MCF 10A (cell line): ENCODE results near the gene RABGAP1L. TPM values are rescaled to one million over a fixed set of nuclear protein-coding genes. Genes with fewer than 3 reads are reported as not detected.

ENCODE experiments used
- BruUV-seq: library from RNA; stranded (reverse); fragments of 400-500 nt; replicated peaks from 2 replicates; lab custom pipeline; 2021; lab: Mats Ljungman, UMichigan
- CTCF ChIA-PET: fragments of 300-600 bp; sonication (Branson Sonifier 250); formaldehyde crosslinking; extraction: SDS; loops from one replicate; lab custom pipeline; 2021; ENCODE audit warnings: antibody characterized with exemption, inconsistent platforms; lab: Yijun Ruan, JAX
- POLR2A ChIA-PET: fragments of 300-600, 350-650 bp; sonication (Branson Sonifier 250); formaldehyde crosslinking; extraction: SDS; loops from one replicate; lab custom pipeline; 2020; ENCODE audit warnings: antibody characterized with exemption, inconsistent platforms; lab: Yijun Ruan, JAX
- DNase-seq: peaks from one replicate; pipeline ENCODE4 v3.0.0-alpha.2; 2018; ENCODE audit not compliant: unreplicated experiment
- H3K27ac Mint-ChIP-seq: one replicate; pipeline ENCODE4 v1.8.0; 2022; ENCODE audit warnings: mild to moderate bottlenecking, low read depth, mixed read lengths; ENCODE audit not compliant: unreplicated experiment
- H3K27me3 Mint-ChIP-seq: one replicate; pipeline ENCODE4 v1.8.0; 2022; ENCODE audit warnings: mixed read lengths; ENCODE audit not compliant: insufficient read depth, unreplicated experiment
- H3K36me3 Mint-ChIP-seq: one replicate; pipeline ENCODE4 v1.8.0; 2022; ENCODE audit warnings: mild to moderate bottlenecking, moderate library complexity, mixed read lengths; ENCODE audit not compliant: insufficient read depth, unreplicated experiment
- H3K4me1 Mint-ChIP-seq: one replicate; pipeline ENCODE4 v1.8.0; 2022; ENCODE audit warnings: mixed read lengths; ENCODE audit not compliant: insufficient read depth, unreplicated experiment
- H3K4me3 Mint-ChIP-seq: one replicate; pipeline ENCODE4 v1.8.0; 2022; ENCODE audit warnings: mild to moderate bottlenecking, moderate library complexity, mixed read lengths; ENCODE audit not compliant: unreplicated experiment
- H3K9me3 Mint-ChIP-seq: one replicate; pipeline ENCODE4 v1.8.0; 2022; ENCODE audit warnings: mixed read lengths; ENCODE audit not compliant: unreplicated experiment
- CTCF ChIP-seq: fragments of 200-600 bp; IDR thresholded peaks from one replicate; pipeline ENCODE4 v1.8.0; 2022; ENCODE audit warnings: antibody characterized with exemption, mild to moderate bottlenecking; ENCODE audit not compliant: unreplicated experiment
- intact Hi-C: fragments of 100-400 bp; cut with micrococcal nuclease; formaldehyde crosslinking; loops from 2 replicates; pipeline ENCODE4 v1.14.1; 2022
- total RNA-seq: library from RNA; stranded (reverse); gene quantifications from 2 replicates; pipeline ENCODE4 v1.2.3, GENCODE V29; 2022

RABGAP1L gene
- total RNA-seq, 1 experiment from 2014 or later: 18.2 TPM

- no peaks in the 10 kb centered on the region for H3K9me3 Mint-ChIP-seq
- H3K36me3 Mint-ChIP-seq: peaks cover 16% of the 10 kb centered on the region
- intact Hi-C loops: loop anchor here (1.0 kb wide), 1 partner anchor 10 kb away; the partner anchor contains the start of gene CACYBP
- no TSS peak for BruUV-seq
- H3K27me3 Mint-ChIP-seq: no peaks in the 10 kb centered on the region
- H3K4me3 Mint-ChIP-seq: peak overlapping the region; percentile 89
- peaks cover 6% of the 10 kb centered on the region for H3K4me1 Mint-ChIP-seq
- ChIA-PET POLR2A (interaction anchor here (0.7 to 4.6 kb wide), 5 partner anchors 10 to 220 kb away, joined by 3 to 67 read pairs (median 13); partner anchors contain the start of genes CACYBP and MRPS14), CTCF (interaction anchor here (0.5 to 6.4 kb wide), 10 partner anchors 8 to 1386 kb away, joined by 3 to 80 read pairs (median 4); partner anchors contain the start of gene CACYBP)
- DNase-seq: no peak
- no peak for TF ChIP-seq CTCF
- H3K27ac Mint-ChIP-seq: peak overlapping the region; percentile 98
These were observed 830.4 kb downstream of the RABGAP1L start for GRCh38 chr1:174989536-174990220.

GRCh38 chr1:174990382-174990999 is 831.2 kb downstream of the RABGAP1L start:
- H3K4me1 Mint-ChIP-seq: peaks cover 6% of the 10 kb centered on the region
- peak; percentile 91 for DNase-seq
- intact Hi-C loops: loop anchor here (1.0 kb wide), 1 partner anchor 9 kb away; the partner anchor contains the start of gene CACYBP
- peaks cover 16% of the 10 kb centered on the region for H3K36me3 Mint-ChIP-seq
- TF ChIP-seq CTCF: no peak
- BruUV-seq: TSS peak; percentile 77
- H3K9me3 Mint-ChIP-seq: no peaks in the 10 kb centered on the region
- H3K27me3 Mint-ChIP-seq: no peaks in the 10 kb centered on the region
- CTCF ChIA-PET: interaction anchor here (0.7 to 6.4 kb wide), 7 partner anchors 7 to 219 kb away, joined by 3 to 80 read pairs (median 5); partner anchors contain the start of gene CACYBP
- peak overlapping the region; percentile 89 for H3K4me3 Mint-ChIP-seq
- POLR2A ChIA-PET: interaction anchor here (0.6 to 4.6 kb wide), 9 partner anchors 9 to 929 kb away, joined by 3 to 67 read pairs (median 7); partner anchors contain the start of genes CACYBP and MRPS14
- H3K27ac Mint-ChIP-seq: peak overlapping the region; percentile 98

- TF ChIP-seq CTCF: no peak
- intact Hi-C loops: no loop called here
- H3K36me3 Mint-ChIP-seq: peaks cover 16% of the 10 kb centered on the region
- H3K27ac Mint-ChIP-seq: peak overlapping the region; percentile 98
- DNase-seq: no peak
- POLR2A ChIA-PET: interaction anchor here (0.6 to 4.6 kb wide), 10 partner anchors 8 to 765 kb away, joined by 3 to 67 read pairs (median 4); partner anchors contain the start of genes CACYBP and MRPS14
- H3K9me3 Mint-ChIP-seq: no peaks in the 10 kb centered on the region
- BruUV-seq: no TSS peak
- peak overlapping the region; percentile 33 for H3K4me3 Mint-ChIP-seq
- CTCF ChIA-PET: interaction anchor here (0.6 to 2.0 kb wide), 9 partner anchors 9 to 733 kb away, joined by 3 to 5 read pairs (median 3); no protein-coding TSS in a partner anchor
- no peaks in the 10 kb centered on the region for H3K27me3 Mint-ChIP-seq
- H3K4me1 Mint-ChIP-seq: peaks cover 9% of the 10 kb centered on the region
These were observed 832.2 kb downstream of the RABGAP1L start for GRCh38 chr1:174991473-174991872.
